ENCODE results near the gene TPRG1L.
"Not testable (repeated sequence)": the region's sequence is repeated elsewhere in the genome, so short reads cannot be mapped to it uniquely, and the experiment has no call there.

TPRG1L gene

GRCh38 chr1:3624200-3625136, at the start of gene TPRG1L:
Gene TPRG1L (plus strand): TSS chr1:3625015. CDS start chr1:3625073, 58 bp downstream.
- Histone ChIP-seq H3K9me3 (ENCODE audit: control insufficient read depth in 2 of 2, low read length in 2 of 2) (no peaks in the 10 kb centered on the region), H3K27me3 (ENCODE audit: control insufficient read depth in 1 of 2, insufficient read depth in 2 of 2, low read length in 2 of 2) (no peaks in the 10 kb centered on the region), H3K9ac (ENCODE audit: low read length in 2 of 2) (peak within 1 kb of the TSS; percentile 75 to 76), H3K36me3 (ENCODE audit: control insufficient read depth in 2 of 2, insufficient read depth in 2 of 2, low read length in 2 of 2) (peaks cover 15 to 23% of the 10 kb centered on the region in 2 donors), H3K4me3 (ENCODE audit: low read length in 2 of 2) (peak within 1 kb of the TSS; percentile 85 to 93), H3K4me1 (ENCODE audit: control insufficient read depth, insufficient read depth, low read length) (peaks cover 31% of the 10 kb centered on the region), H3K27ac (ENCODE audit: low read length) (peak within 1 kb of the TSS; percentile 11)

- not testable (repeated sequence) for H3K9me3 ChIP-seq (ENCODE audit: control insufficient read depth in 2 of 2, low read length in 2 of 2); H3K27ac ChIP-seq (ENCODE audit: low read length); H3K9ac ChIP-seq (ENCODE audit: low read length in 2 of 2); H3K27me3 ChIP-seq (ENCODE audit: control insufficient read depth in 1 of 2, insufficient read depth in 2 of 2, low read length in 2 of 2); H3K36me3 ChIP-seq (ENCODE audit: control insufficient read depth in 2 of 2, insufficient read depth in 2 of 2, low read length in 2 of 2); H3K4me1 ChIP-seq (ENCODE audit: control insufficient read depth, insufficient read depth, low read length); H3K4me3 ChIP-seq (ENCODE audit: low read length in 2 of 2)
These were observed 49.3 kb upstream of the TPRG1L start for GRCh38 chr1:3575515-3575914.

- Histone ChIP-seq H3K9me3 (ENCODE audit: control insufficient read depth in 2 of 2, low read length in 2 of 2) (no peaks in the 10 kb centered on the region), H3K27me3 (ENCODE audit: control insufficient read depth in 1 of 2, insufficient read depth in 2 of 2, low read length in 2 of 2) (no peaks in the 10 kb centered on the region), H3K36me3 (ENCODE audit: control insufficient read depth in 2 of 2, insufficient read depth in 2 of 2, low read length in 2 of 2) (no peaks in the 10 kb centered on the region), H3K4me1 (ENCODE audit: control insufficient read depth, insufficient read depth, low read length) (peaks cover 3% of the 10 kb centered on the region), H3K9ac (ENCODE audit: low read length in 2 of 2) (no peak overlapping the region), H3K27ac (ENCODE audit: low read length) (no peak overlapping the region), H3K4me3 (ENCODE audit: low read length in 2 of 2) (no peak overlapping the region)
These were observed 48.8 kb upstream of the TPRG1L start for GRCh38 chr1:3575993-3576392.

GRCh38 chr1:3577300-3577699, 47.5 kb upstream of the TPRG1L start:
- H3K9ac ChIP-seq (ENCODE audit: low read length in 2 of 2): no peak overlapping the region
- H3K27me3 ChIP-seq (ENCODE audit: control insufficient read depth in 1 of 2, insufficient read depth in 2 of 2, low read length in 2 of 2): no peaks in the 10 kb centered on the region
- peaks cover 3% of the 10 kb centered on the region for H3K4me1 ChIP-seq (ENCODE audit: control insufficient read depth, insufficient read depth, low read length)
- no peak overlapping the region for H3K27ac ChIP-seq (ENCODE audit: low read length)
- no peaks in the 10 kb centered on the region for H3K9me3 ChIP-seq (ENCODE audit: control insufficient read depth in 2 of 2, low read length in 2 of 2)
- no peaks in the 10 kb centered on the region for H3K36me3 ChIP-seq (ENCODE audit: control insufficient read depth in 2 of 2, insufficient read depth in 2 of 2, low read length in 2 of 2)
- H3K4me3 ChIP-seq (ENCODE audit: low read length in 2 of 2): no peak overlapping the region

GRCh38 chr1:3577711-3578432, 46.9 kb upstream of the TPRG1L start:
- no peaks in the 10 kb centered on the region for H3K36me3 ChIP-seq (ENCODE audit: control insufficient read depth in 2 of 2, insufficient read depth in 2 of 2, low read length in 2 of 2)
- no peak overlapping the region for H3K27ac ChIP-seq (ENCODE audit: low read length)
- peaks cover 3% of the 10 kb centered on the region for H3K4me1 ChIP-seq (ENCODE audit: control insufficient read depth, insufficient read depth, low read length)
- H3K9ac ChIP-seq (ENCODE audit: low read length in 2 of 2): no peak overlapping the region
- H3K4me3 ChIP-seq (ENCODE audit: low read length in 2 of 2): no peak overlapping the region
- no peaks in the 10 kb centered on the region for H3K27me3 ChIP-seq (ENCODE audit: control insufficient read depth in 1 of 2, insufficient read depth in 2 of 2, low read length in 2 of 2)
- H3K9me3 ChIP-seq (ENCODE audit: control insufficient read depth in 2 of 2, low read length in 2 of 2): no peaks in the 10 kb centered on the region

- H3K4me3 ChIP-seq (ENCODE audit: low read length in 2 of 2): no peak overlapping the region
- no peaks in the 10 kb centered on the region for H3K27me3 ChIP-seq (ENCODE audit: control insufficient read depth in 1 of 2, insufficient read depth in 2 of 2, low read length in 2 of 2)
- H3K36me3 ChIP-seq (ENCODE audit: control insufficient read depth in 2 of 2, insufficient read depth in 2 of 2, low read length in 2 of 2): no peaks in the 10 kb centered on the region
- H3K4me1 ChIP-seq (ENCODE audit: control insufficient read depth, insufficient read depth, low read length): peaks cover 3% of the 10 kb centered on the region
- no peak overlapping the region for H3K27ac ChIP-seq (ENCODE audit: low read length)
- H3K9me3 ChIP-seq (ENCODE audit: control insufficient read depth in 2 of 2, low read length in 2 of 2): no peaks in the 10 kb centered on the region
- H3K9ac ChIP-seq (ENCODE audit: low read length in 2 of 2): no peak overlapping the region
These were observed 46.4 kb upstream of the TPRG1L start for GRCh38 chr1:3578433-3578805.

- Histone ChIP-seq H3K27ac (ENCODE audit: low read length) (no peak overlapping the region), H3K9ac (ENCODE audit: low read length in 2 of 2) (no peak overlapping the region), H3K4me3 (ENCODE audit: low read length in 2 of 2) (no peak overlapping the region), H3K36me3 (ENCODE audit: control insufficient read depth in 2 of 2, insufficient read depth in 2 of 2, low read length in 2 of 2) (no peaks in the 10 kb centered on the region), H3K9me3 (ENCODE audit: control insufficient read depth in 2 of 2, low read length in 2 of 2) (no peaks in the 10 kb centered on the region), H3K27me3 (ENCODE audit: control insufficient read depth in 1 of 2, insufficient read depth in 2 of 2, low read length in 2 of 2) (no peaks in the 10 kb centered on the region), H3K4me1 (ENCODE audit: control insufficient read depth, insufficient read depth, low read length) (peaks cover 3% of the 10 kb centered on the region)
These were observed 45.9 kb upstream of the TPRG1L start for GRCh38 chr1:3578906-3579305.

GRCh38 chr1:3579626-3580025, 45.2 kb upstream of the TPRG1L start:
- H3K27ac ChIP-seq (ENCODE audit: low read length): no peak overlapping the region
- no peak overlapping the region for H3K4me3 ChIP-seq (ENCODE audit: low read length in 2 of 2)
- no peaks in the 10 kb centered on the region for H3K27me3 ChIP-seq (ENCODE audit: control insufficient read depth in 1 of 2, insufficient read depth in 2 of 2, low read length in 2 of 2)
- no peaks in the 10 kb centered on the region for H3K36me3 ChIP-seq (ENCODE audit: control insufficient read depth in 2 of 2, insufficient read depth in 2 of 2, low read length in 2 of 2)
- H3K9me3 ChIP-seq (ENCODE audit: control insufficient read depth in 2 of 2, low read length in 2 of 2): no peaks in the 10 kb centered on the region
- H3K4me1 ChIP-seq (ENCODE audit: control insufficient read depth, insufficient read depth, low read length): peaks cover 3% of the 10 kb centered on the region
- H3K9ac ChIP-seq (ENCODE audit: low read length in 2 of 2): no peak overlapping the region

GRCh38 chr1:3580231-3580630, 44.6 kb upstream of the TPRG1L start:
- no peak overlapping the region for H3K9ac ChIP-seq (ENCODE audit: low read length in 2 of 2)
- peaks cover 0 to 2% of the 10 kb centered on the region in 2 donors for H3K27me3 ChIP-seq (ENCODE audit: control insufficient read depth in 1 of 2, insufficient read depth in 2 of 2, low read length in 2 of 2)

GRCh38 chr1:3581296-3582036, 43.3 kb upstream of the TPRG1L start:
- Histone ChIP-seq H3K4me3 (ENCODE audit: low read length in 2 of 2) (no peak overlapping the region), H3K9me3 (ENCODE audit: control insufficient read depth in 2 of 2, low read length in 2 of 2) (no peaks in the 10 kb centered on the region), H3K4me1 (ENCODE audit: control insufficient read depth, insufficient read depth, low read length) (peaks cover 3% of the 10 kb centered on the region), H3K27me3 (ENCODE audit: control insufficient read depth in 1 of 2, insufficient read depth in 2 of 2, low read length in 2 of 2) (peaks cover 0 to 5% of the 10 kb centered on the region in 2 donors), H3K36me3 (ENCODE audit: control insufficient read depth in 2 of 2, insufficient read depth in 2 of 2, low read length in 2 of 2) (no peaks in the 10 kb centered on the region), H3K9ac (ENCODE audit: low read length in 2 of 2) (no peak overlapping the region), H3K27ac (ENCODE audit: low read length) (no peak overlapping the region)

More at GRCh38 chr1:3580231-3580630, 44.6 kb upstream of the TPRG1L start:
- H3K36me3 ChIP-seq (ENCODE audit: control insufficient read depth in 2 of 2, insufficient read depth in 2 of 2, low read length in 2 of 2): no peaks in the 10 kb centered on the region
- no peak overlapping the region for H3K27ac ChIP-seq (ENCODE audit: low read length)
- H3K9me3 ChIP-seq (ENCODE audit: control insufficient read depth in 2 of 2, low read length in 2 of 2): no peaks in the 10 kb centered on the region
- H3K4me1 ChIP-seq (ENCODE audit: control insufficient read depth, insufficient read depth, low read length): peaks cover 3% of the 10 kb centered on the region
- no peak overlapping the region for H3K4me3 ChIP-seq (ENCODE audit: low read length in 2 of 2)
